NK-92 (cell line): ENCODE results near the gene SP140L.
"Not testable (repeated sequence)": the region's sequence is repeated elsewhere in the genome, so short reads cannot be mapped to it uniquely, and the experiment has no call there.

Experiments
- DNase-seq: peaks from one replicate; lab custom pipeline; 2025; ENCODE audit not compliant: unreplicated experiment; lab: John Stamatoyannopoulos, UW

SP140L gene

GRCh38 chr2:230362030-230362691 lies 35.2 kb downstream of the SP140L start:
- DNase-seq: no peak

GRCh38 chr2:230382108-230382507 lies 55.1 kb downstream of the SP140L start:
- DNase-seq: no peak

GRCh38 chr2:230383453-230383852 lies 56.5 kb downstream of the SP140L start:
- no peak for DNase-seq

GRCh38 chr2:230384986-230385385 lies 58.0 kb downstream of the SP140L start:
- no peak for DNase-seq

- no peak for DNase-seq
Observed at GRCh38 chr2:230394301-230394700, 67.3 kb downstream of the SP140L start.

- not testable (repeated sequence) for DNase-seq
Observed at GRCh38 chr2:230398698-230399097, 71.7 kb downstream of the SP140L start.

GRCh38 chr2:230400041-230400440 lies 73.0 kb downstream of the SP140L start:
- DNase-seq: no peak

GRCh38 chr2:230400454-230400853 lies 73.5 kb downstream of the SP140L start:
- DNase-seq: no peak

GRCh38 chr2:230401026-230401425 lies 74.0 kb downstream of the SP140L start:
- not testable (repeated sequence) for DNase-seq

GRCh38 chr2:230403746-230404145 lies 76.8 kb downstream of the SP140L start:
- no peak for DNase-seq

- DNase-seq: no peak
Observed at GRCh38 chr2:230405824-230406223, 78.8 kb downstream of the SP140L start.

- no peak for DNase-seq
Observed at GRCh38 chr2:230408244-230408842, 81.3 kb downstream of the SP140L start.

- not testable (repeated sequence) for DNase-seq
Observed at GRCh38 chr2:230409316-230409715, 82.3 kb downstream of the SP140L start.

GRCh38 chr2:230410263-230410662 lies 83.3 kb downstream of the SP140L start:
- DNase-seq: no peak

GRCh38 chr2:230410861-230411569 lies 84.0 kb downstream of the SP140L start:
- no peak for DNase-seq

GRCh38 chr2:230411570-230412370 lies 84.8 kb downstream of the SP140L start:
- DNase-seq: no peak

- DNase-seq: no peak
Observed at GRCh38 chr2:230412371-230412711, 85.3 kb downstream of the SP140L start.

- DNase-seq: no peak
Observed at GRCh38 chr2:230412846-230413245, 85.9 kb downstream of the SP140L start.

GRCh38 chr2:230413479-230413878 lies 86.5 kb downstream of the SP140L start:
- no peak for DNase-seq

GRCh38 chr2:230414302-230414701 lies 87.3 kb downstream of the SP140L start:
- DNase-seq: no peak

- no peak for DNase-seq
Observed at GRCh38 chr2:230416061-230416721, 89.2 kb downstream of the SP140L start, which contains the start of gene SP100. TSS of gene SP100 (plus strand) at chr2:230416201. CDS start at chr2:230416297, 96 bp downstream.
